DND-41 (cell line): ENCODE results near the gene RNF212B.

Experiments used
- ATAC-seq: fragments of 200-7000 bp; cut with Tn5 transposase; 3 replicates; pipeline ENCODE4 v1.9.1; 2021; ENCODE audit warnings: low read depth; ENCODE audit not compliant: insufficient read depth
- DNase-seq: peaks from one replicate; pipeline ENCODE4 v3.0.0-alpha.2; 2020
- H2AFZ ChIP-seq: 2 replicates; pipeline ENCODE4 v1.6.0; 2012; ENCODE audit warnings: low read depth, low read length
- H3K27ac ChIP-seq: 2 replicates; pipeline ENCODE4 v1.5.1; 2012; ENCODE audit warnings: low read length, inconsistent platforms
- H3K27me3 ChIP-seq: fragments of 200-600 bp; sonication (generic); 2 replicates; pipeline ENCODE4 v1.6.0; 2012; ENCODE audit warnings: low read length, mild to moderate bottlenecking, inconsistent platforms; ENCODE audit not compliant: insufficient read depth, poor library complexity
- H3K36me3 ChIP-seq: 2 replicates; pipeline ENCODE4 v1.5.1; 2012; ENCODE audit warnings: low read length, inconsistent platforms; ENCODE audit not compliant: insufficient read depth
- H3K4me1 ChIP-seq: 2 replicates; pipeline ENCODE4 v1.5.1; 2012; ENCODE audit warnings: mild to moderate bottlenecking, low read length; ENCODE audit not compliant: insufficient read depth
- H3K4me2 ChIP-seq: 2 replicates; pipeline ENCODE4 v1.6.0; 2012; ENCODE audit warnings: mild to moderate bottlenecking, moderate library complexity, low read length, inconsistent platforms; ENCODE audit not compliant: insufficient read depth
- H3K4me3 ChIP-seq, 2 experiments: fragments of 200-600 bp in 1 of 2; shearing (Covaris generic) in 1 of 2; 2 replicates each; pipeline ENCODE4 v1.5.1; 2012 to 2016; ENCODE audit warnings: inconsistent platforms in 2 of 2, low read length in 2 of 2, mild to moderate bottlenecking in 2 of 2, low read depth in 1 of 2, moderate library complexity in 1 of 2
- H3K79me2 ChIP-seq: 2 replicates; pipeline ENCODE4 v1.6.0; 2012; ENCODE audit warnings: low read length, inconsistent platforms; ENCODE audit not compliant: insufficient read depth
- H3K9ac ChIP-seq: 2 replicates; pipeline ENCODE4 v1.6.0; 2012; ENCODE audit warnings: low read depth, mild to moderate bottlenecking, inconsistent platforms, low read length, moderate library complexity
- H3K9me3 ChIP-seq: 2 replicates; pipeline ENCODE4 v1.5.1; 2012; ENCODE audit warnings: low read length, moderate library complexity, mild to moderate bottlenecking, inconsistent platforms; ENCODE audit not compliant: insufficient read depth, severe bottlenecking
- H4K20me1 ChIP-seq: 2 replicates; pipeline ENCODE4 v1.6.0; 2012; ENCODE audit warnings: low read length; ENCODE audit not compliant: insufficient read depth
- EZH2 ChIP-seq: IDR thresholded peaks from 3 replicates; pipeline ENCODE4 v1.6.1; 2012; ENCODE audit warnings: borderline replicate concordance, low read depth, mild to moderate bottlenecking, moderate library complexity, low read length, inconsistent platforms; ENCODE audit not compliant: severe bottlenecking
- TF ChIP-seq, protein P1 (sequence below): IDR thresholded peaks from 2 replicates; pipeline ENCODE4 v1.5.1; 2012; ENCODE audit warnings: borderline replicate concordance, low read length, moderate library complexity, mild to moderate bottlenecking; ENCODE audit not compliant: poor library complexity, severe bottlenecking; ENCODE audit errors: extremely low read depth

RNF212B gene

DNA sequence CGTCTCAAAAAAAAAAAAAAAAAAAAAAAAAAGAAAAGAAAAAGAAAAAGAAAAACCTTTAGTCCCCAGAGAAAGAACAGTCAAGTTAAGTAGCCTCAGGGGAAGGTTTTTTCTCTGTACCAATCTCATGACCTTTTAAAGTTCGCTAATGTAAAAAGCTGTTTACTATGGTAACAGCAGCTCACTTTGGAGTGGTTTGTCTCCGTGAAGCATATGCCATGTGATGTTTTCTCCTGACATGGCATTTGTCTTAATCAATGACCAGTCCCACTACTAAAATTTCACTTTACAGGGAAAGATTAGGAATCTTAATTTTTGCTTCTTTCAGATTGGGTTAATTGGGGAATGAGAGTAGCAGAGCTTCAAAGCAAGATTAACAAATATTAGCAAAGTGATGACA, 4.3 kb downstream of the RNF212B start:
- H3K4me1 ChIP-seq: no peaks in the 10 kb centered on the region
- H2AFZ ChIP-seq: no peak overlapping the region
- H3K4me3 ChIP-seq: no peak overlapping the region
- no peaks in the 10 kb centered on the region for H3K36me3 ChIP-seq
- no peak overlapping the region for H3K4me2 ChIP-seq
- H4K20me1 ChIP-seq: no peaks in the 10 kb centered on the region
- DNase-seq (no peak), ATAC-seq (no peak)
- H3K9me3 ChIP-seq: no peaks in the 10 kb centered on the region
- no peaks in the 10 kb centered on the region for H3K79me2 ChIP-seq
- H3K27me3 ChIP-seq: peaks cover 11% of the 10 kb centered on the region
- TF ChIP-seq, protein P1, sequence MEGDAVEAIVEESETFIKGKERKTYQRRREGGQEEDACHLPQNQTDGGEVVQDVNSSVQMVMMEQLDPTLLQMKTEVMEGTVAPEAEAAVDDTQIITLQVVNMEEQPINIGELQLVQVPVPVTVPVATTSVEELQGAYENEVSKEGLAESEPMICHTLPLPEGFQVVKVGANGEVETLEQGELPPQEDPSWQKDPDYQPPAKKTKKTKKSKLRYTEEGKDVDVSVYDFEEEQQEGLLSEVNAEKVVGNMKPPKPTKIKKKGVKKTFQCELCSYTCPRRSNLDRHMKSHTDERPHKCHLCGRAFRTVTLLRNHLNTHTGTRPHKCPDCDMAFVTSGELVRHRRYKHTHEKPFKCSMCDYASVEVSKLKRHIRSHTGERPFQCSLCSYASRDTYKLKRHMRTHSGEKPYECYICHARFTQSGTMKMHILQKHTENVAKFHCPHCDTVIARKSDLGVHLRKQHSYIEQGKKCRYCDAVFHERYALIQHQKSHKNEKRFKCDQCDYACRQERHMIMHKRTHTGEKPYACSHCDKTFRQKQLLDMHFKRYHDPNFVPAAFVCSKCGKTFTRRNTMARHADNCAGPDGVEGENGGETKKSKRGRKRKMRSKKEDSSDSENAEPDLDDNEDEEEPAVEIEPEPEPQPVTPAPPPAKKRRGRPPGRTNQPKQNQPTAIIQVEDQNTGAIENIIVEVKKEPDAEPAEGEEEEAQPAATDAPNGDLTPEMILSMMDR: no peak
- no peak for TF ChIP-seq EZH2
- no peak overlapping the region for H3K9ac ChIP-seq
- H3K27ac ChIP-seq: no peak overlapping the region

DNA sequence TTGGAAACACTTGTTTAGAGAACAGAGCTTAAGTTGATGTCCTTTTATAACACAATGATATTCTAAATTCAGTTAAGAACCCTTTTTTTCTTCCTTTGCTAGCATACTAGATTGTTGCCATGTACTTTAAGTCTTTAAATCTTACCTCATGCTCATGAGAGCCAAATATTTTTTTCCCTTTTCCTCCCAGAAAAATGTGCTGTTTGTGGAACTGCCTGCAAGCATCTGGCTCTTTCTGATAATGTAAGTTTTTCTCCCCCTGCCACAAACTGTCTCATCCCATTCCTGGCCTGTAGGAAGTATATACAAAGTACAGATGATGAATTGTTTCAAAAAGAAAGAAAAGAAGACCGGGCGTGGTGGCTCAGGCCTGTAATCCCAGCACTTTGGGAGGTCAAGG, 5.3 kb downstream of the RNF212B start:
- no peak for ATAC-seq
- H3K36me3 ChIP-seq: no peaks in the 10 kb centered on the region
- H3K9me3 ChIP-seq: no peaks in the 10 kb centered on the region
- DNase-seq: no peak
- peaks cover 11% of the 10 kb centered on the region for H3K27me3 ChIP-seq
- TF ChIP-seq, protein P1: no peak
- TF ChIP-seq EZH2: no peak
- H3K79me2 ChIP-seq: no peaks in the 10 kb centered on the region
- no peak overlapping the region for H3K4me3 ChIP-seq
- H4K20me1 ChIP-seq: no peaks in the 10 kb centered on the region
- no peak overlapping the region for H3K27ac ChIP-seq
- H2AFZ ChIP-seq: no peak overlapping the region
- H3K4me1 ChIP-seq: no peaks in the 10 kb centered on the region
- no peak overlapping the region for H3K9ac ChIP-seq
- no peak overlapping the region for H3K4me2 ChIP-seq

DNA sequence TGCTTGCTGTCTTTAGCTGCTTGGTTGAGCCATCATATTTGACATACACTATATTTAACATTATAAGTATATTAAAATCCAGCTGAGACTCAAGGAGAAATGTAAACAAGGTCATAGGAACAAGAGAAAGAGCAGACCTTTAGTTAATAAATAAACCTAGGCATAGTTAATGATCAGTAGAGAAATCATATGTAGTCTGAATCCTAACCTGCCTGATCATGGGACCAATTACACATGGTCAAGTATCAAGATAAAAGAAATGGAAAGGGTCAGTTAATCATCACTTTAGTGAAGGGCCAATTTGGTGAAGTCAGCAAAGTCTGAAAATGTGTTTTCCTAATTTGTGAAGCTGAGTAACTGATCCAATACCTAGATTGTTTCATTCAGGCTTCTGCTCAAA, 7.5 kb downstream of the RNF212B start:
- Histone ChIP-seq H3K4me3 (no peak overlapping the region), H3K27ac (no peak overlapping the region), H3K9me3 (no peaks in the 10 kb centered on the region), H3K27me3 (peaks cover 14% of the 10 kb centered on the region), H3K4me1 (no peaks in the 10 kb centered on the region), H3K9ac (no peak overlapping the region), H3K36me3 (no peaks in the 10 kb centered on the region), H4K20me1 (no peaks in the 10 kb centered on the region), H2AFZ (no peak overlapping the region), H3K4me2 (no peak overlapping the region), H3K79me2 (no peaks in the 10 kb centered on the region)
- TF ChIP-seq, protein P1: no peak
- no peak for TF ChIP-seq EZH2
- no peak for DNase-seq
- no peak for ATAC-seq

DNA sequence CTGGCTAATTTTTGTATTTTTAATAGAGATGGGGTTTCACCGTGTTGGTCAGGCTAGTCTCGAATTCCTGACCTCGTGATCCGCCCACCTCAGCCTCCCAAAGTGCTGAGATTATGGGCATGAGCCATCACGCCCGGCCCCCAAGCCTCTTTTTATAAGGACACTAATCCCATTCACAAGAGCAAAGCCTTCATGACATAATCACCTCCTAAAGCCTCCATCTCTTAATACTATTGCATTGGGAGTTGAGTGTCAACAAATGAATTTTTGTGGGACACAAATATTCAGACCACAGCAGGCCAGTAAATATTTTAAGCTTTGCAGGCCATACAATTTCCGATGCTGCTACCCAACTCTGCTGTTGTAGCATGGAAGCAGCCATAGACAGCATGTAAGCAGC, 10.9 kb downstream of the RNF212B start:
- no peak overlapping the region for H3K9ac ChIP-seq
- H3K4me2 ChIP-seq: no peak overlapping the region
- ATAC-seq: no peak
- no peak overlapping the region for H2AFZ ChIP-seq
- peaks cover 21% of the 10 kb centered on the region for H3K27me3 ChIP-seq
- H3K4me3 ChIP-seq: no peak overlapping the region
- H3K9me3 ChIP-seq: no peaks in the 10 kb centered on the region
- TF ChIP-seq, protein P1: no peak
- no peak for TF ChIP-seq EZH2
- no peaks in the 10 kb centered on the region for H4K20me1 ChIP-seq
- H3K27ac ChIP-seq: no peak overlapping the region
- DNase-seq: no peak
- H3K4me1 ChIP-seq: no peaks in the 10 kb centered on the region
- H3K79me2 ChIP-seq: no peaks in the 10 kb centered on the region
- H3K36me3 ChIP-seq: no peaks in the 10 kb centered on the region
